ENCODE results near the gene PDXK. TPM values are rescaled to one million over a fixed set of nuclear protein-coding genes. Genes with fewer than 3 reads are reported as not detected.
A peak's percentile ranks its signal among the peaks of the same experiment; 100 is the strongest.
"Not testable (repeated sequence)": the region's sequence is repeated elsewhere in the genome, so short reads cannot be mapped to it uniquely, and the experiment has no call there.

Gene PDXK
- total RNA-seq, 3 donors from 2014 or later = 101 to 114 (median 106) TPM

GRCh38 chr21:43691086-43691795, 27.7 kb upstream of the PDXK start:
- H3K36me3 Mint-ChIP-seq (ENCODE audit: insufficient read depth) = peaks cover 37% of the 10 kb centered on the region
- DNase-seq = no peak
- no peak for ATAC-seq
- no peaks in the 10 kb centered on the region for H3K27me3 Mint-ChIP-seq (ENCODE audit: low read depth)
- H3K4me1 Mint-ChIP-seq (ENCODE audit: low read depth) = no peaks in the 10 kb centered on the region
- H3K4me3 Mint-ChIP-seq = no peak overlapping the region
- no peaks in the 10 kb centered on the region for H3K9me3 Mint-ChIP-seq

GRCh38 chr21:43691801-43692200, 27.1 kb upstream of the PDXK start:
- no peaks in the 10 kb centered on the region for H3K27me3 Mint-ChIP-seq (ENCODE audit: low read depth)
- H3K36me3 Mint-ChIP-seq (ENCODE audit: insufficient read depth) = peaks cover 37% of the 10 kb centered on the region
- no peak for DNase-seq
- H3K4me1 Mint-ChIP-seq (ENCODE audit: low read depth) = no peaks in the 10 kb centered on the region
- H3K9me3 Mint-ChIP-seq = no peaks in the 10 kb centered on the region
- ATAC-seq = no peak
- H3K4me3 Mint-ChIP-seq = no peak overlapping the region

- no peaks in the 10 kb centered on the region for H3K9me3 Mint-ChIP-seq
- H3K36me3 Mint-ChIP-seq (ENCODE audit: insufficient read depth) = peaks cover 38% of the 10 kb centered on the region
- ATAC-seq (no peak), DNase-seq (no peak)
- H3K27me3 Mint-ChIP-seq (ENCODE audit: low read depth) = no peaks in the 10 kb centered on the region
- H3K4me1 Mint-ChIP-seq (ENCODE audit: low read depth) = no peaks in the 10 kb centered on the region
- H3K4me3 Mint-ChIP-seq = no peak overlapping the region
These were observed 26.0 kb upstream of the PDXK start for GRCh38 chr21:43692949-43693348.

GRCh38 chr21:43693981-43694380, 24.9 kb upstream of the PDXK start:
- no peak for ATAC-seq

GRCh38 chr21:43694437-43695079, 24.4 kb upstream of the PDXK start:
- peaks cover 45% of the 10 kb centered on the region for H3K36me3 Mint-ChIP-seq (ENCODE audit: insufficient read depth)
- DNase-seq (no peak), ATAC-seq (no peak)
- H3K4me1 Mint-ChIP-seq (ENCODE audit: low read depth) = no peaks in the 10 kb centered on the region
- H3K4me3 Mint-ChIP-seq = no peak overlapping the region
- no peaks in the 10 kb centered on the region for H3K27me3 Mint-ChIP-seq (ENCODE audit: low read depth)
- H3K9me3 Mint-ChIP-seq = no peaks in the 10 kb centered on the region

More at GRCh38 chr21:43693981-43694380, 24.9 kb upstream of the PDXK start:
- Mint-ChIP-seq H3K4me1 (ENCODE audit: low read depth) (no peaks in the 10 kb centered on the region), H3K36me3 (ENCODE audit: insufficient read depth) (peaks cover 43% of the 10 kb centered on the region), H3K4me3 (no peak overlapping the region), H3K27me3 (ENCODE audit: low read depth) (no peaks in the 10 kb centered on the region), H3K9me3 (no peaks in the 10 kb centered on the region)
- DNase-seq = no peak

- Mint-ChIP-seq H3K4me3 (no peak overlapping the region), H3K27me3 (ENCODE audit: low read depth) (no peaks in the 10 kb centered on the region), H3K36me3 (ENCODE audit: insufficient read depth) (peaks cover 38% of the 10 kb centered on the region), H3K9me3 (no peaks in the 10 kb centered on the region), H3K4me1 (ENCODE audit: low read depth) (no peaks in the 10 kb centered on the region)
- no peak for DNase-seq
- no peak for ATAC-seq
These were observed 22.7 kb upstream of the PDXK start for GRCh38 chr21:43696214-43696613.

GRCh38 chr21:43697758-43698643, 20.9 kb upstream of the PDXK start:
- Mint-ChIP-seq H3K36me3 (ENCODE audit: insufficient read depth) (peaks cover 32% of the 10 kb centered on the region), H3K4me1 (ENCODE audit: low read depth) (peaks cover 4% of the 10 kb centered on the region), H3K9me3 (no peaks in the 10 kb centered on the region), H3K27me3 (ENCODE audit: low read depth) (no peaks in the 10 kb centered on the region), H3K4me3 (no peak overlapping the region)
- ATAC-seq = peak in 1 of 2 donors; percentile 71
- no peak for DNase-seq

GRCh38 chr21:43699492-43699777, 19.5 kb upstream of the PDXK start:
- H3K4me1 Mint-ChIP-seq (ENCODE audit: low read depth); H3K9me3 Mint-ChIP-seq; ATAC-seq; H3K27me3 Mint-ChIP-seq (ENCODE audit: low read depth); H3K4me3 Mint-ChIP-seq; DNase-seq: not testable (repeated sequence)
- peaks cover 28% of the 10 kb centered on the region for H3K36me3 Mint-ChIP-seq (ENCODE audit: insufficient read depth)

GRCh38 chr21:43699933-43700599, 18.9 kb upstream of the PDXK start:
- peaks cover 27% of the 10 kb centered on the region for H3K36me3 Mint-ChIP-seq (ENCODE audit: insufficient read depth)
- no peaks in the 10 kb centered on the region for H3K9me3 Mint-ChIP-seq
- no peak overlapping the region for H3K4me3 Mint-ChIP-seq
- DNase-seq = no peak
- H3K4me1 Mint-ChIP-seq (ENCODE audit: low read depth) = peaks cover 6% of the 10 kb centered on the region
- no peak for ATAC-seq
- no peaks in the 10 kb centered on the region for H3K27me3 Mint-ChIP-seq (ENCODE audit: low read depth)

GRCh38 chr21:43701936-43702784, 16.8 kb upstream of the PDXK start:
- H3K4me3 Mint-ChIP-seq = no peak overlapping the region
- no peak for DNase-seq
- H3K36me3 Mint-ChIP-seq (ENCODE audit: insufficient read depth) = peaks cover 11% of the 10 kb centered on the region
- no peak for ATAC-seq
- H3K4me1 Mint-ChIP-seq (ENCODE audit: low read depth) = peaks cover 6% of the 10 kb centered on the region
- H3K9me3 Mint-ChIP-seq = no peaks in the 10 kb centered on the region
- no peaks in the 10 kb centered on the region for H3K27me3 Mint-ChIP-seq (ENCODE audit: low read depth)

- peaks cover 6% of the 10 kb centered on the region for H3K4me1 Mint-ChIP-seq (ENCODE audit: low read depth)
- peaks cover 8% of the 10 kb centered on the region for H3K36me3 Mint-ChIP-seq (ENCODE audit: insufficient read depth)
- no peaks in the 10 kb centered on the region for H3K9me3 Mint-ChIP-seq
- peak; percentile 6 to 37 for ATAC-seq
- no peak overlapping the region for H3K4me3 Mint-ChIP-seq
- no peak for DNase-seq
- H3K27me3 Mint-ChIP-seq (ENCODE audit: low read depth) = no peaks in the 10 kb centered on the region
These were observed 16.2 kb upstream of the PDXK start for GRCh38 chr21:43702785-43703034.

GRCh38 chr21:43703035-43703880, 15.7 kb upstream of the PDXK start:
- Mint-ChIP-seq H3K4me3 (no peak overlapping the region), H3K9me3 (no peaks in the 10 kb centered on the region), H3K4me1 (ENCODE audit: low read depth) (peaks cover 6% of the 10 kb centered on the region), H3K36me3 (ENCODE audit: insufficient read depth) (peaks cover 7% of the 10 kb centered on the region), H3K27me3 (ENCODE audit: low read depth) (no peaks in the 10 kb centered on the region)
- DNase-seq (no peak), ATAC-seq (peak; percentile 41 to 43)

GRCh38 chr21:43707462-43707861, 11.5 kb upstream of the PDXK start:
- H3K9me3 Mint-ChIP-seq = no peaks in the 10 kb centered on the region
- peaks cover 6% of the 10 kb centered on the region for H3K4me1 Mint-ChIP-seq (ENCODE audit: low read depth)
- H3K27me3 Mint-ChIP-seq (ENCODE audit: low read depth) = no peaks in the 10 kb centered on the region
- H3K36me3 Mint-ChIP-seq (ENCODE audit: insufficient read depth) = no peaks in the 10 kb centered on the region
- ATAC-seq (no peak), DNase-seq (no peak)
- no peak overlapping the region for H3K4me3 Mint-ChIP-seq

All from activated T-cell treated with anti-CD3 and anti-CD28 coated beads, Interleukin-2, amount 50 U/mL, for 4 hours (primary cell).